GM23248 (cell line): Measurements from ENCODE around the gene LURAP1L. TPM values are rescaled to one million over a fixed set of nuclear protein-coding genes. Genes with fewer than 3 reads are reported as not detected.

ENCODE experiments used
- DNase-seq: peaks from one replicate; pipeline ENCODE4 v3.0.0-alpha.2; 2015
- H2AFZ ChIP-seq: fragments of 200-600 bp; sonication (generic); 2 replicates; pipeline ENCODE4 v1.6.1; 2016; ENCODE audit warnings: antibody characterized with exemption
- H3F3A ChIP-seq: fragments of 200-600 bp; sonication (generic); 2 replicates; pipeline ENCODE4 v1.6.1; 2016; ENCODE audit warnings: mild to moderate bottlenecking, antibody characterized with exemption, mixed run types; ENCODE audit not compliant: insufficient read depth
- H3K27ac ChIP-seq: fragments of 200-600 bp; sonication (generic); 2 replicates; pipeline ENCODE4 v1.5.1; 2016; ENCODE audit warnings: mild to moderate bottlenecking
- H3K27me3 ChIP-seq: fragments of 200-600 bp; sonication (generic); replicated peaks from 2 replicates; pipeline ENCODE4 v1.6.1; 2016; ENCODE audit warnings: mild to moderate bottlenecking; ENCODE audit not compliant: insufficient read depth
- H3K36me3 ChIP-seq: fragments of 200-600 bp; sonication (generic); 2 replicates; pipeline ENCODE4 v1.6.1; 2016; ENCODE audit warnings: low read depth, mild to moderate bottlenecking
- H3K4me1 ChIP-seq: fragments of 200-600 bp; sonication (generic); 2 replicates; pipeline ENCODE4 v1.6.1; 2016; ENCODE audit warnings: mild to moderate bottlenecking; ENCODE audit not compliant: insufficient read depth
- H3K4me2 ChIP-seq: fragments of 200-600 bp; sonication (generic); one replicate; pipeline ENCODE4 v1.6.1; 2016; ENCODE audit warnings: mild to moderate bottlenecking; ENCODE audit not compliant: unreplicated experiment
- H3K4me3 ChIP-seq: fragments of 200-600 bp; sonication (generic); 2 replicates; pipeline ENCODE4 v1.5.1; 2016; ENCODE audit warnings: mild to moderate bottlenecking
- H3K79me2 ChIP-seq: fragments of 200-600 bp; sonication (generic); 2 replicates; pipeline ENCODE4 v1.6.1; 2016; ENCODE audit warnings: mild to moderate bottlenecking; ENCODE audit not compliant: insufficient read depth
- H3K9ac ChIP-seq: fragments of 200-600 bp; sonication (generic); 2 replicates; pipeline ENCODE4 v1.6.1; 2016; ENCODE audit warnings: mild to moderate bottlenecking
- H3K9me2 ChIP-seq: fragments of 200-600 bp; sonication (generic); 2 replicates; pipeline ENCODE4 v1.6.1; 2016; ENCODE audit warnings: mixed run types, mild to moderate bottlenecking, moderate library complexity; ENCODE audit not compliant: insufficient read depth
- H3K9me3 ChIP-seq: fragments of 200-600 bp; sonication (generic); one replicate; pipeline ENCODE4 v1.6.1; 2017; ENCODE audit warnings: low read depth
- H4K20me1 ChIP-seq: fragments of 200-600 bp; sonication (generic); 2 replicates; pipeline ENCODE4 v1.6.0; 2016; ENCODE audit not compliant: insufficient read depth
- EZH2 ChIP-seq: fragments of 200-600 bp; sonication (generic); IDR thresholded peaks from 2 replicates; pipeline ENCODE4 v1.6.1; 2018; ENCODE audit warnings: antibody characterized with exemption, mild to moderate bottlenecking; ENCODE audit not compliant: insufficient read depth, poor library complexity, severe bottlenecking
- EZH2phosphoT487 ChIP-seq: fragments of 200-600 bp; sonication (generic); IDR thresholded peaks from 2 replicates; pipeline ENCODE4 v1.6.1; 2018; ENCODE audit warnings: antibody characterized with exemption, moderate library complexity, mild to moderate bottlenecking, low read depth; ENCODE audit not compliant: insufficient read depth
- WGBS, 2 experiments: methylation state at CpG; one replicate each; pipeline ENCODE4 v1.1.6; 2015 to 2017; ENCODE audit warnings: low lambda C conversion rate in 2 of 2, low coverage in 1 of 2; ENCODE audit errors: missing lambda C conversion rate in 2 of 2; 5-methylcytosine and 5-hydroxymethylcytosine counted together
- in situ Hi-C: fragments of 300-500 bp; cut with MboI; formaldehyde crosslinking; loops from 2 replicates; pipeline ENCODE4 v1.15.0; 2020
- polyA plus RNA-seq: library from polyadenylated mRNA; unstranded; fragments of >200 nt; fragmentation: Nextera tagmentation; extraction: Ambion mirVana; gene quantifications from 2 replicates; pipeline ENCODE4 v1.2.1, GENCODE V29; 2016
- total RNA-seq: library from RNA; depleted of rRNA; stranded (reverse); fragments of >200 nt; shearing (Covaris generic); gene quantifications from 2 replicates; pipeline ENCODE4 v1.2.3, GENCODE V29; 2014

Gene LURAP1L
- total and polyA plus RNA-seq, 2 experiments from 2014 or later: 16.2 to 26.8 TPM

DNA sequence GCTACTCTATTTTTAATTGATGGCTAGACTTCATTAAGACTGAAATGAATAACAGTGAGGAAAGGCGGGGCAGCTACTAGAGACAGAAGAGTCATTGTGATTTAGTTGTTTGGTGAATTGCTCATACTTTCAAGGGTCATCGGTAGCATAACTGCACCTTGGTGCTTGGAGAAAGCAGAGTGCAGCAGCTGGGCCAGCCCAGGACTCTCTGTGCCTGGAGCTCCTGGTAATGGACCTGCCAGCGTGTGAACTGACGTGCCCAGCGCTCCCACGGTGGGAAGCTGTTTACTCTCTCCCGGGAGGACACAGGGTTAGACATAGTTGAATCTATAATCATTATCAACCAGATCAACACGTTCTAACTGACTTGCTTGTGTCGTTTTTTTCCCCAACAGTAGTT lies 42.9 kb downstream of the LURAP1L start:
- Histone ChIP-seq H3F3A (peaks cover 87% of the 10 kb centered on the region), H3K36me3 (peaks cover 4% of the 10 kb centered on the region; the same call in 1 of the 2 replicates), H3K4me1 (peaks cover 86% of the 10 kb centered on the region), H3K79me2 (peaks cover 51% of the 10 kb centered on the region), H2AFZ (no peak overlapping the region), H3K27me3 (no peaks in the 10 kb centered on the region), H3K4me3 (no peak overlapping the region), H4K20me1 (no peaks in the 10 kb centered on the region), H3K9ac (peak overlapping the region; percentile 39), H3K27ac (peak overlapping the region; percentile 73), H3K4me2 (no peak overlapping the region), H3K9me3 (no peaks in the 10 kb centered on the region), H3K9me2 (no peaks in the 10 kb centered on the region)
- no peak for TF ChIP-seq EZH2
- TF ChIP-seq EZH2phosphoT487: no peak
- in situ Hi-C loops: no loop called here
- WGBS, 2 experiments: 78 to 80% methylated on average over 9 of the region's 9 CpGs
- DNase-seq: peak; percentile 32

GRCh38 chr9:12818431-12819000 lies 43.7 kb downstream of the LURAP1L start:
- 14 to 20% methylated on average over 3 of the region's 3 CpGs for WGBS, 2 experiments
- H3K9me3 ChIP-seq: no peaks in the 10 kb centered on the region
- H2AFZ ChIP-seq: peak overlapping the region; percentile 22
- peaks cover 86% of the 10 kb centered on the region for H3F3A ChIP-seq
- in situ Hi-C loops: no loop called here
- H3K4me3 ChIP-seq: no peak overlapping the region; the same call in 1 of the 2 replicates
- peaks cover 81% of the 10 kb centered on the region for H3K4me1 ChIP-seq
- H3K27me3 ChIP-seq: no peaks in the 10 kb centered on the region
- H3K9me2 ChIP-seq: no peaks in the 10 kb centered on the region
- DNase-seq: peak; percentile 62
- TF ChIP-seq EZH2 (no peak), EZH2phosphoT487 (no peak)
- no peaks in the 10 kb centered on the region for H4K20me1 ChIP-seq
- H3K27ac ChIP-seq: peak overlapping the region; percentile 73
- H3K79me2 ChIP-seq: peaks cover 44% of the 10 kb centered on the region
- peak overlapping the region; percentile 39 for H3K9ac ChIP-seq
- peak overlapping the region; percentile 15 for H3K4me2 ChIP-seq
- H3K36me3 ChIP-seq: peaks cover 10% of the 10 kb centered on the region; the same call in 1 of the 2 replicates

DNA sequence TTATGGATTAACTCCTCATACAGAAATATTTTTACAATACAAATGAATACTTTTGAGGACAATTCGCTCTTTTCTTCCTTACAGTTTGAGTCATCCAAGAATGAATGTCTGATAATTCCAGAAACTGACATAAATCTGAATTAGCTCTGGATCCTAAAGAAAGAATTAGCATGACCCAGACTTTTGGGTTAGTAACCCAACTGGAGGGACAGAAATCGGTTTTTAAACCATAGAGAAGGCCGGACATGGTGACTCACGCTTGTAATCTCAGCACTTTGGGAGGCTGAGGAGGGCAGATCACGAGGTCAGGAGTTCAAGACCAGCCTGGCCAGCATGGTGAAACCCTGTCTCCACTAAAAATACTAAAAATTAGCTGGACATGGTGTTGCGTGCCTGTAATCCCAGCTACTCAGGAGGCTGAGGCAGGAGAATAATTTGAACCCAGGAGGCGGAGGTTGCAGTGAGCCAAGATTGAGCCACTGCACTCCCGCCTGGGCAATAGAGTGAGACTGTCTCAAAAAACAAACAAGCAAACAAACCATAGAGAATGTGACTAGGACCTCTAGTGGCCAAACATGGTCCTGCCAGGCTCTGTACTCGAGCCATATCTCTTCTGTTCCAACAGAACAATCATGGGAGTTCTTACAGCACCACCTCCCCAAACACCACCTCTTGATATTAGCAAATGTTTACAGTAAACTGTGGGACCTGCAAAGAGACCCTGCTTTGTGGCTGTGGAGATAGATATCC lies 44.8 kb downstream of the LURAP1L start:
- Histone ChIP-seq H2AFZ (no peak overlapping the region), H3K4me1 (peaks cover 73% of the 10 kb centered on the region), H3K36me3 (peaks cover 17% of the 10 kb centered on the region), H3K27ac (peak overlapping the region; percentile 73), H3K4me2 (peak overlapping the region; percentile 15), H3K9me2 (no peaks in the 10 kb centered on the region), H3K9me3 (no peaks in the 10 kb centered on the region), H3K9ac (peak overlapping the region; percentile 39), H3F3A (peaks cover 77% of the 10 kb centered on the region), H3K27me3 (no peaks in the 10 kb centered on the region), H3K4me3 (no peak overlapping the region), H3K79me2 (peaks cover 46% of the 10 kb centered on the region), H4K20me1 (no peaks in the 10 kb centered on the region)
- TF ChIP-seq EZH2phosphoT487 (no peak), EZH2 (no peak)
- in situ Hi-C loops: no loop called here
- peak; percentile 34 for DNase-seq
- WGBS, 2 experiments: 78 to 86% methylated on average over 9 of the region's 9 CpGs

DNA sequence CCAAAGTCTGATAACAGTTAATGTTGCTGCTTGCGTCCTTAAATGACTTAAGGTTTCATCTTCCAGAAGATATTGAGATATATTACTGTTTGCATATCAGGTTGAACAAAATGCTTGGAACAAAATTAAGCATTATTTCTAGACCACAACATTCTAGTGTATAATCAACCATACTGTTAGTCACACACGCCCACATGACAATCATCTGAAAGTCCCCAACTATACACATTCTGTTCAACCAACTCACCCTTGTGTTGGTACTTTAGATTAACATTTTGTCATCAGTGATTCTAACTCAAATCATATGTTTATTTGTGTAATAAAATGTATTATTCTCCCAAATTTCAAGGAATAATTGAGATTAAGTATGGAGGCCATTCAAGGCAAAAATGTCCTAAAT lies 47.3 kb downstream of the LURAP1L start:
- in situ Hi-C loops: no loop called here
- WGBS, 2 experiments: 37 to 39% methylated on average over 2 of the region's 2 CpGs
- DNase-seq: peak; percentile 72

More for the DNA sequence above, 47.3 kb downstream of the LURAP1L start:
- Histone ChIP-seq H3K4me2 (peak overlapping the region; percentile 33), H3K9ac (no peak overlapping the region), H3K4me3 (no peak overlapping the region), H2AFZ (no peak overlapping the region), H3F3A (peaks cover 52% of the 10 kb centered on the region), H3K9me3 (no peaks in the 10 kb centered on the region), H3K4me1 (peaks cover 48% of the 10 kb centered on the region), H4K20me1 (no peaks in the 10 kb centered on the region), H3K9me2 (no peaks in the 10 kb centered on the region), H3K27ac (peak overlapping the region; percentile 37), H3K27me3 (no peaks in the 10 kb centered on the region), H3K79me2 (peaks cover 33% of the 10 kb centered on the region), H3K36me3 (peaks cover 17% of the 10 kb centered on the region)
- no peak for TF ChIP-seq EZH2
- TF ChIP-seq EZH2phosphoT487: no peak
